ENCODE results near the gene DDIT4. TPM values are rescaled to one million over a fixed set of nuclear protein-coding genes. Genes with fewer than 3 reads are reported as not detected.

Gene DDIT4
- total and polyA plus RNA-seq, 9 of the 15 experiments (the other 6 are each of a cell fraction or from before 2014, with no cell fraction given) = 8.2 to 675 (median 159) TPM

DNA sequence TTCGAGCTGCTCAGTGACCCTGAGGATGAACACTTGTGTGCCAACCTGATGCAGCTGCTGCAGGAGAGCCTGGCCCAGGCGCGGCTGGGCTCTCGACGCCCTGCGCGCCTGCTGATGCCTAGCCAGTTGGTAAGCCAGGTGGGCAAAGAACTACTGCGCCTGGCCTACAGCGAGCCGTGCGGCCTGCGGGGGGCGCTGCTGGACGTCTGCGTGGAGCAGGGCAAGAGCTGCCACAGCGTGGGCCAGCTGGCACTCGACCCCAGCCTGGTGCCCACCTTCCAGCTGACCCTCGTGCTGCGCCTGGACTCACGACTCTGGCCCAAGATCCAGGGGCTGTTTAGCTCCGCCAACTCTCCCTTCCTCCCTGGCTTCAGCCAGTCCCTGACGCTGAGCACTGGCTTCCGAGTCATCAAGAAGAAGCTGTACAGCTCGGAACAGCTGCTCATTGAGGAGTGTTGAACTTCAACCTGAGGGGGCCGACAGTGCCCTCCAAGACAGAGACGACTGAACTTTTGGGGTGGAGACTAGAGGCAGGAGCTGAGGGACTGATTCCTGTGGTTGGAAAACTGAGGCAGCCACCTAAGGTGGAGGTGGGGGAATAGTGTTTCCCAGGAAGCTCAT, 1.1 kb downstream of the DDIT4 start (continued):
- TF ChIP-seq, protein P1, sequence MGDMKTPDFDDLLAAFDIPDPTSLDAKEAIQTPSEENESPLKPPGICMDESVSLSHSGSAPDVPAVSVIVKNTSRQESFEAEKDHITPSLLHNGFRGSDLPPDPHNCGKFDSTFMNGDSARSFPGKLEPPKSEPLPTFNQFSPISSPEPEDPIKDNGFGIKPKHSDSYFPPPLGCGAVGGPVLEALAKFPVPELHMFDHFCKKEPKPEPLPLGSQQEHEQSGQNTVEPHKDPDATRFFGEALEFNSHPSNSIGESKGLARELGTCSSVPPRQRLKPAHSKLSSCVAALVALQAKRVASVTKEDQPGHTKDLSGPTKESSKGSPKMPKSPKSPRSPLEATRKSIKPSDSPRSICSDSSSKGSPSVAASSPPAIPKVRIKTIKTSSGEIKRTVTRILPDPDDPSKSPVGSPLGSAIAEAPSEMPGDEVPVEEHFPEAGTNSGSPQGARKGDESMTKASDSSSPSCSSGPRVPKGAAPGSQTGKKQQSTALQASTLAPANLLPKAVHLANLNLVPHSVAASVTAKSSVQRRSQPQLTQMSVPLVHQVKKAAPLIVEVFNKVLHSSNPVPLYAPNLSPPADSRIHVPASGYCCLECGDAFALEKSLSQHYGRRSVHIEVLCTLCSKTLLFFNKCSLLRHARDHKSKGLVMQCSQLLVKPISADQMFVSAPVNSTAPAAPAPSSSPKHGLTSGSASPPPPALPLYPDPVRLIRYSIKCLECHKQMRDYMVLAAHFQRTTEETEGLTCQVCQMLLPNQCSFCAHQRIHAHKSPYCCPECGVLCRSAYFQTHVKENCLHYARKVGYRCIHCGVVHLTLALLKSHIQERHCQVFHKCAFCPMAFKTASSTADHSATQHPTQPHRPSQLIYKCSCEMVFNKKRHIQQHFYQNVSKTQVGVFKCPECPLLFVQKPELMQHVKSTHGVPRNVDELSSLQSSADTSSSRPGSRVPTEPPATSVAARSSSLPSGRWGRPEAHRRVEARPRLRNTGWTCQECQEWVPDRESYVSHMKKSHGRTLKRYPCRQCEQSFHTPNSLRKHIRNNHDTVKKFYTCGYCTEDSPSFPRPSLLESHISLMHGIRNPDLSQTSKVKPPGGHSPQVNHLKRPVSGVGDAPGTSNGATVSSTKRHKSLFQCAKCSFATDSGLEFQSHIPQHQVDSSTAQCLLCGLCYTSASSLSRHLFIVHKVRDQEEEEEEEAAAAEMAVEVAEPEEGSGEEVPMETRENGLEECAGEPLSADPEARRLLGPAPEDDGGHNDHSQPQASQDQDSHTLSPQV (IDR thresholded peaks at IDR 0.05) = no peak
- TF ChIP-seq TGIF2 (CRISPR knock-in tag; IDR thresholded peaks at IDR 0.05) (no peak; the same call in 1 of the 2 replicates), KLF10 (CRISPR knock-in tag; IDR thresholded peaks at IDR 0.05) (no peak), ZKSCAN1 (IDR thresholded peaks at IDR 0.05; ENCODE audit: low read depth, low read length) (no peak), LEF1 (IDR thresholded peaks at IDR 0.05) (no peak), ZNF212 (CRISPR knock-in tag; IDR thresholded peaks at IDR 0.05) (0 out of 2 replicates have a peak, but pooled peaks have one; percentile 24), ZNF609 (CRISPR knock-in tag; IDR thresholded peaks at IDR 0.05; ENCODE audit: borderline replicate concordance) (no peak), MLLT1 (IDR thresholded peaks at IDR 0.05) (no peak), FUS (optimal IDR thresholded peaks at IDR 0.05; ENCODE audit: low read depth, low read length) (no peak), ATF3 (IDR thresholded peaks at IDR 0.05) (no peak), ATF3 (CRISPR knock-in tag; conservative IDR thresholded peaks at IDR 0.05) (no peak)
- TF ChIP-seq, protein P2, sequence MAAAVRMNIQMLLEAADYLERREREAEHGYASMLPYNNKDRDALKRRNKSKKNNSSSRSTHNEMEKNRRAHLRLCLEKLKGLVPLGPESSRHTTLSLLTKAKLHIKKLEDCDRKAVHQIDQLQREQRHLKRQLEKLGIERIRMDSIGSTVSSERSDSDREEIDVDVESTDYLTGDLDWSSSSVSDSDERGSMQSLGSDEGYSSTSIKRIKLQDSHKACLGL (CRISPR knock-in tag; IDR thresholded peaks at IDR 0.05; ENCODE audit: borderline replicate concordance, poor library complexity, severe bottlenecking) = peak; percentile 1
- TF ChIP-seq, protein P3, sequence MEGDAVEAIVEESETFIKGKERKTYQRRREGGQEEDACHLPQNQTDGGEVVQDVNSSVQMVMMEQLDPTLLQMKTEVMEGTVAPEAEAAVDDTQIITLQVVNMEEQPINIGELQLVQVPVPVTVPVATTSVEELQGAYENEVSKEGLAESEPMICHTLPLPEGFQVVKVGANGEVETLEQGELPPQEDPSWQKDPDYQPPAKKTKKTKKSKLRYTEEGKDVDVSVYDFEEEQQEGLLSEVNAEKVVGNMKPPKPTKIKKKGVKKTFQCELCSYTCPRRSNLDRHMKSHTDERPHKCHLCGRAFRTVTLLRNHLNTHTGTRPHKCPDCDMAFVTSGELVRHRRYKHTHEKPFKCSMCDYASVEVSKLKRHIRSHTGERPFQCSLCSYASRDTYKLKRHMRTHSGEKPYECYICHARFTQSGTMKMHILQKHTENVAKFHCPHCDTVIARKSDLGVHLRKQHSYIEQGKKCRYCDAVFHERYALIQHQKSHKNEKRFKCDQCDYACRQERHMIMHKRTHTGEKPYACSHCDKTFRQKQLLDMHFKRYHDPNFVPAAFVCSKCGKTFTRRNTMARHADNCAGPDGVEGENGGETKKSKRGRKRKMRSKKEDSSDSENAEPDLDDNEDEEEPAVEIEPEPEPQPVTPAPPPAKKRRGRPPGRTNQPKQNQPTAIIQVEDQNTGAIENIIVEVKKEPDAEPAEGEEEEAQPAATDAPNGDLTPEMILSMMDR (IDR thresholded peaks at IDR 0.05 in 2 of 3, conservative IDR thresholded peaks at IDR 0.05 in 1 of 3; ENCODE audit: insufficient read depth in 2 of 3, low read depth in 1 of 3, low read length in 3 of 3) = peak; percentile 69 to 87 (median 86)
